A673 (cell line): ENCODE results near the gene HOXB13. TPM values are rescaled to one million over a fixed set of nuclear protein-coding genes. Genes with fewer than 3 reads are reported as not detected.

Experiments used
- BruUV-seq: library from RNA; stranded (reverse); fragments of 400-500 nt; replicated peaks from 2 replicates; lab custom pipeline; 2021; lab: Mats Ljungman, UMichigan
- CTCF ChIA-PET: fragments of 300-600 bp; sonication (Branson Sonifier 250); formaldehyde crosslinking; loops from one replicate; lab custom pipeline; 2022; ENCODE audit warnings: antibody characterized with exemption; lab: Charles Lee
- POLR2A ChIA-PET: fragments of 300-600 bp; sonication (Branson Sonifier 250); formaldehyde crosslinking; loops from one replicate; lab custom pipeline; 2022; ENCODE audit warnings: antibody characterized with exemption; ENCODE audit not compliant: low non-redundant PET; lab: Charles Lee
- DNase-seq: peaks from one replicate; pipeline ENCODE4 v3.0.0-alpha.2; 2015; ENCODE audit warnings: low spot score
- H3K27ac ChIP-seq: fragments of 200-600 bp; sonication (generic); 2 replicates; pipeline ENCODE4 v1.5.1; 2016; ENCODE audit warnings: mixed run types, low read depth, mild to moderate bottlenecking, mixed read lengths, antibody characterized with exemption, low read length; ENCODE audit not compliant: poor library complexity, severe bottlenecking
- H3K27me3 ChIP-seq: fragments of 200-600 bp; sonication (generic); replicated peaks from 2 replicates; pipeline ENCODE4 v1.6.1; 2017; ENCODE audit warnings: mixed run types, low read depth, mild to moderate bottlenecking, mixed read lengths, antibody characterized with exemption, low read length; ENCODE audit not compliant: insufficient read depth, poor library complexity
- H3K36me3 ChIP-seq: fragments of 200-600 bp; sonication (generic); 2 replicates; pipeline ENCODE4 v1.6.1; 2016; ENCODE audit warnings: mixed run types, mild to moderate bottlenecking, mixed read lengths, antibody characterized with exemption, low read length; ENCODE audit not compliant: insufficient read depth, poor library complexity, severe bottlenecking
- H3K4me1 ChIP-seq: fragments of 200-600 bp; sonication (generic); 2 replicates; pipeline ENCODE4 v1.6.1; 2017; ENCODE audit warnings: mixed run types, mild to moderate bottlenecking, mixed read lengths, antibody characterized with exemption, low read length; ENCODE audit not compliant: insufficient read depth, poor library complexity, severe bottlenecking
- H3K4me3 ChIP-seq: fragments of 200-600 bp; sonication (generic); 2 replicates; pipeline ENCODE4 v1.5.1; 2016; ENCODE audit warnings: low read depth, mixed run types, mild to moderate bottlenecking, mixed read lengths, low read length; ENCODE audit not compliant: poor library complexity, severe bottlenecking
- H3K9me3 ChIP-seq: fragments of 200-600 bp; sonication (generic); 2 replicates; pipeline ENCODE4 v1.6.1; 2016; ENCODE audit warnings: mixed run types, low read depth, mild to moderate bottlenecking, mixed read lengths, antibody characterized with exemption, low read length; ENCODE audit not compliant: poor library complexity, severe bottlenecking
- CTCF ChIP-seq: fragments of 300-800, 200-600 bp; sonication (generic); conservative IDR thresholded peaks from 2 replicates; pipeline ENCODE4 v1.5.1; 2017; ENCODE audit warnings: low read depth, mild to moderate bottlenecking, antibody characterized with exemption, low read length, moderate library complexity, mixed read lengths
- EZH2 ChIP-seq: fragments of 200-600 bp; sonication (generic); IDR thresholded peaks from 2 replicates; pipeline ENCODE4 v1.6.1; 2017; ENCODE audit warnings: borderline replicate concordance, low read depth, mild to moderate bottlenecking, mixed read lengths, antibody characterized with exemption, low read length; ENCODE audit not compliant: poor library complexity, severe bottlenecking
- intact Hi-C: fragments of 100-400 bp; cut with micrococcal nuclease; formaldehyde crosslinking; loops from one replicate; pipeline ENCODE4 v1.10.0; 2022; ENCODE audit not compliant: unreplicated experiment
- microRNA-seq: library from miRNA; unstranded; fragments of <30 nt; microRNA quantifications from one replicate; pipeline ENCODE4 v1.2.0, GENCODE V29; 2021
- total RNA-seq: library from RNA; stranded (reverse); gene quantifications from 2 replicates; pipeline ENCODE4 v1.2.3, GENCODE V29; 2021

The HOXB13 gene
- total RNA-seq, 1 experiment from 2014 or later: 11.7 TPM

GRCh38 chr17:48678141-48678971 is 50.2 kb downstream of the HOXB13 start:
- H3K36me3 ChIP-seq: no peaks in the 10 kb centered on the region
- H3K4me1 ChIP-seq: peaks cover 17% of the 10 kb centered on the region
- CTCF ChIA-PET: interaction anchor here (0.5 to 4.4 kb wide), 19 partner anchors 11 to 570 kb away, joined by 3 to 67 read pairs (median 3); partner anchors contain the start of genes HOXB13 and PRAC2
- BruUV-seq: no TSS peak
- POLR2A ChIA-PET: interaction anchor here (0.9 to 1.3 kb wide), 2 partner anchors 44 to 51 kb away, joined by 3 to 8 read pairs; partner anchors contain the start of gene HOXB13
- TF ChIP-seq EZH2 (no peak), CTCF (peak; percentile 99)
- peak; percentile 83 for DNase-seq
- peak overlapping the region; percentile 39 for H3K4me3 ChIP-seq
- no peak overlapping the region for H3K27ac ChIP-seq
- no peaks in the 10 kb centered on the region for H3K9me3 ChIP-seq
- intact Hi-C loops: loop anchor here (1.0 to 10.0 kb wide), 6 partner anchors 44 to 546 kb away; partner anchors contain the start of gene PRAC1
- no peaks in the 10 kb centered on the region for H3K27me3 ChIP-seq

GRCh38 chr17:48676963-48677558 is 51.5 kb downstream of the HOXB13 start:
- Histone ChIP-seq H3K9me3 (no peaks in the 10 kb centered on the region), H3K27ac (no peak overlapping the region), H3K4me1 (peaks cover 21% of the 10 kb centered on the region), H3K4me3 (no peak overlapping the region), H3K27me3 (no peaks in the 10 kb centered on the region), H3K36me3 (no peaks in the 10 kb centered on the region)
- TF ChIP-seq EZH2 (no peak), CTCF (no peak)
- peak; percentile 55 for DNase-seq
- intact Hi-C loops: loop anchor here (10.0 kb wide), 3 partner anchors 78 to 548 kb away; no protein-coding TSS in a partner anchor
- CTCF ChIA-PET: interaction anchor here (0.6 to 2.6 kb wide), 3 partner anchors 114 to 202 kb away, joined by 3 to 51 read pairs (median 4); no protein-coding TSS in a partner anchor
- BruUV-seq: no TSS peak
- POLR2A ChIA-PET: no interaction called here

Small RNA genes lying within 50 kb of the gene (microRNA-seq; reads per million reads assigned to microRNA genes)
- not detected for gene MIR3185

Other genes with a start within 250 kb of the HOXB13 start
- gene HOXB1, start 197.7 kb downstream of the HOXB13 start, total RNA-seq: not detected in 2 replicates
- 34.5 and 37.8 TPM in 2 replicates for gene HOXB2, start 183.6 kb downstream of the HOXB13 start, total RNA-seq
- gene HOXB4, start 150.4 kb downstream of the HOXB13 start, total RNA-seq: 9.7 and 11.9 TPM in 2 replicates
- 40.7 and 46.1 TPM in 2 replicates for gene HOXB3, start 138.5 kb downstream of the HOXB13 start, total RNA-seq
- gene HOXB5, start 135.0 kb downstream of the HOXB13 start, total RNA-seq: 5.9 and 6.4 TPM in 2 replicates
- gene HOXB6, start 123.8 kb downstream of the HOXB13 start, total RNA-seq: 19.8 and 27.6 TPM in 2 replicates
- gene HOXB7, start 117.7 kb downstream of the HOXB13 start, total RNA-seq: 32.2 and 37.9 TPM in 2 replicates
- 13.1 and 16.3 TPM in 2 replicates for gene HOXB8, start 113.5 kb downstream of the HOXB13 start, total RNA-seq
- 8.2 and 14.6 TPM in 2 replicates for gene HOXB9, start 102.4 kb downstream of the HOXB13 start, total RNA-seq
- gene PRAC1, start 6.2 kb downstream of the HOXB13 start, total RNA-seq: 78.3 and 129 TPM in 2 replicates
- gene PRAC2, start 5.6 kb downstream of the HOXB13 start, total RNA-seq: 25.5 and 47.8 TPM in 2 replicates
- 2.1 and 2.3 TPM in 2 replicates for gene TTLL6, start 88.5 kb upstream of the HOXB13 start, total RNA-seq
- 88.4 and 118 TPM in 2 replicates for gene CALCOCO2, start 102.3 kb upstream of the HOXB13 start, total RNA-seq
- 132 and 136 TPM in 2 replicates for gene ATP5MC1, start 164.0 kb upstream of the HOXB13 start, total RNA-seq
- gene UBE2Z, start 179.7 kb upstream of the HOXB13 start, total RNA-seq: 108 and 114 TPM in 2 replicates
- 177 and 188 TPM in 2 replicates for gene SNF8, start 216.1 kb upstream of the HOXB13 start, total RNA-seq
- gene GIP, start 239.8 kb upstream of the HOXB13 start, total RNA-seq: 0.88 and 1.1 TPM in 2 replicates